CD1c-positive myeloid dendritic cell (primary cell): ENCODE data around the gene IFIT2.
"Not testable (repeated sequence)": the region's sequence is repeated elsewhere in the genome, so short reads cannot be mapped to it uniquely, and the experiment has no call there.

Experiments
- DNase-seq: peaks from one replicate; pipeline ENCODE4 v3.0.0-alpha.2; 2016; ENCODE audit errors: extremely low spot score

The IFIT2 gene

DNA sequence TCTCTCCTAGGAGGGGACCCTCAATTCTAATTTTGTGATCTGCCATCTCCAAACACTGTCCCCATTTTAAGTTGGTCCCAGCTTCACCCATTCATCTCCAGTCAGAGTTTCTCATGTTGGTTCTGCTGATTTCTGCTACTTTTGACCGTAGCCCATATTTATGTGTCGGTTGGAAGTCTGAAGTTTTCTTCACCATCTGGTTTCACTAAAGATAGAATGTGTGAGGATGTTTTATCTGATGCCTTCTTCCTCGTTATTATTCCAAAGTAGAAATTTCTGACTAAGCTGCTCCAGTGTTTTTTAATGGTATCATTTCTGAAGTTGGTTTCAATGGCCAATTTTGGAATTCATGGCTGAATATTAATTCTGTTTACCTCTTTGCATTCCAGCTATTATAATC is 21.3 kb upstream of the IFIT2 start:
- DNase-seq, result no peak

DNA sequence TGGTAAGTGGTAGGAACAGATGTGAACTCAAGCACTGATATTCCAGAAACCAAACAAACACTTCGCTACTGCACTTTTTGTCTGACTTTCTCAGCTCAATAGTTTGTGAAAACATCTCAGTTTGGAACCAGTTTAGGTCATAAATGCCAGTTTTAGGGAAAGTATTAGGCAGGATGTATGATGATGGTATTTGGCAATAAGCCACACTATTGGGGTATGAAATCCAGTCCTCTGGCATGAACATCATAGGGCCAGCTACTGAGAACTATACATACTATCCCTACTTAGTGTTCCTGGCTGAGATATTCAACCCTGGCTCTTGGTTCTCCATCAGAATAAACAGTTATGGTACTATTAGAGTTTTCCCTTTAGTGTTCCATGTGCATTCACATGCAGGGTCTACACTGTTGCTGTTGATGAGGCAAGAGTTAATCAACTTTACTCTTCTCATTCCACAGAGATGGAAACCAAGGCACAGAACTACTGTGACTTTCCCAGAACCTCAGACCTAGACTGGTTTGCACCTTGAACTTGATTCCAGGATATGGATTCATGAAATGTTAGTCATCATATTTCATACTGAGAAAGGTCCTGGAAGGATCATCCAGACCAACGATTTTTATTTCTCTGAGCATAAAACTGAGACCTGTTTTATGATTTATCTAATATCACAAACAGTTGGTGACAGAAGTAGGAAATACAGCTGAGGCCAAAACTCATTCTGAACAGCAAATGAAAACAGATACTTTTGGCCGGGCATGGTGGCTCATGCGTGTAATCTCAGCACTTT is 20.0 kb upstream of the IFIT2 start:
- DNase-seq, result no peak

DNA sequence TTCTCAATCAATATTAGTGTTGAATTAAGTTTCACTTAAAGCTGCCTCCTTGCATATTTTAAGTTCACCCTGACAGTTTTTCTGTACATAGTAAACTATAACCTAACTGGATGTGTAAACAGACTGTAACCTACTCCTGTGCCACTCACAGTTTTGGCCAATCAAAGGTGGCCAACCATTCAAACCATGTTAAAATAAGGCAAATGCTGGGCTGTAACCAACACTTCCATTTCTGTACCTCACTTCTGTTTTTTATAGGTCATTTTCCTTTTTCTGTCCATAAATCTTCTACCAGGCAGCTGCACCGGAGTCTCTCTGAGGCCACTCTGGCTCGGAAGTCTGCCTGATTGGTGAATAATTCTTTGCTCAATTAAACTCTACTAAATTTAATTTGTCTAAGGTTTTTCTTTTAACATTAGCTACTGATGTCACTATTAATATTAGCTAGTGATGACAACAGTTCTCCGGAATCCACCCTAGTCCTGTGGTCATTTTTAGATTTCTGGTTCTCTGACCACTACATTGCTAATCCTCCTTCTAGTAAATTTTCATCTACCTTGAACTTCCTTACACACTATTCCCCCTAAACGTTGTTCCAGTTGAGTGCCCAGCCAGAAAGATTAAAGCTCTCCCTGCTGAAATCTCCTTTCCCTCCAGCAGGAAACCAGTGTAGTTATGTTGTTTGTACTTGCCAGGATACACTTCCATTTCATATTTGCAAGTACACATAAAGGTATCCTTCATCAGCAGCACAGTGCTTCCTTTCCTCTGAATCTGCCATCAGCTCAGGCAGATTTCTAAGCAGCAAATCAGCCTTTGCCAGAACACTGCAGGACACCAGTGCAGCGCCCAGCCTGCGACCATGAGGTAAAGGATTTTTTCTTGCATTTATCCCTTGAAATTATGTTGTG is 18.6 kb upstream of the IFIT2 start:
- no peak for DNase-seq

DNA sequence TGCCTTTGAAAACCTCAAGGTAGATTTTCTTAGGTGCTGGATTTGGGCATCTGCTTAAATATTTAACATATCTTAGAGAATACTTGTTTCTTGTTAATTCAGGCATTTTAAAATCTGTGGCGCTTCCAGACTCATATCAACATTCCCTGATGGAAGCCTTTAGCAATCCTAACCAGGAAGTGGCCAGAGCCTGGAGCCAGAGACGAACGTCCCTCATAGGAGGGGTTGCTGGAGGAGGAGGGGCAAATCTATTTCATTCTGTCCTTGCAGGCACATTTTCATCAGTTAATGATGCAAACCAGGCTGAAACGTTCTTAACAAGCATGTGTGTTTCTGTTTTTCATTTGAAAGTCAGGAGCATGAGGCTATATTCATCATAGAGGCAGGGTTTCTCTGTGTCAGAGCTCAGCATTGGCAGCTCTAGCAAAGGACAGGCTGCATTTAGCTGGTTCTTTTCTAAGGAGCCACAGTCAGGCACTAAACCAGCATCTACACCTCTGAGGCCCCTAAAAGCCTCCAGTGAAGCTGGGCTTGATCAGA is 17.8 kb upstream of the IFIT2 start:
- no peak for DNase-seq

DNA sequence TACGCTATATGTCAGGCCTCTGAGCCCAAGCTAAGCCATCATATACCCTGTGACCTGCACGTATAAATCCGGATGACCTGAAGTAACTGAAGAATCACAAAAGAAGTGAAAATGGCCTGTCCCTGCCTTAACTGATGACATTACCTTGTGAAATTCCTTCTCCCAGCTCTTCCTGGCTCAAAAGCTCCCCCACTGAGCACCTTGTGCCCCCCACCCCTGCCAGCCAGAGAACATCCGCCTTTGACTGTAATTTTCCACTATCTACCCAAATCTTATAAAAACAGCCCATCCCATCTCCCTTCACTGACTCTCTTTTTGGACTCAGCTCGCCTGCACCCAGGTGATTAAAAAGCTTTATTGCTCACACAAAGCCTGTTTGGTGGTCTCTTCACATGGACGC is 17.1 kb upstream of the IFIT2 start:
- DNase-seq, result not testable (repeated sequence)

DNA sequence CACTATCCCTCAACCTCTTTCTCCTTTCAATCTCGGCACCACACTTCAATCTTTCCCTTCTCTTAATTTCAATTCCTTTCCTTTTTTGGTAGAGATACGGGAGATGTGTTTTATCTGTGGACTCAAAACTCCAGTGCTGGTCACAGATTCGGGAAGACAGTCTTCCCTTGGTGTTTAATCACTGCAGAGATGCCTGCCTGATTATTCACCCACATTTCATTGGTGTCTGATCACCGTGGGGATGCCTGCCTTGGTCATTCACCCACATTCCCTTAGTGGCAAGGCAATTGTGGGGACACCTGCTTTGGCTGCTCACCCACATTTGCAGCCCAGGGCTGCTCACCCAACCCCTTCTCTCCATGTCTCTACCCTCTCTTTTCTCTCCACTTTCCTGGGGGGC is 16.5 kb upstream of the IFIT2 start:
- not testable (repeated sequence) for DNase-seq

DNA sequence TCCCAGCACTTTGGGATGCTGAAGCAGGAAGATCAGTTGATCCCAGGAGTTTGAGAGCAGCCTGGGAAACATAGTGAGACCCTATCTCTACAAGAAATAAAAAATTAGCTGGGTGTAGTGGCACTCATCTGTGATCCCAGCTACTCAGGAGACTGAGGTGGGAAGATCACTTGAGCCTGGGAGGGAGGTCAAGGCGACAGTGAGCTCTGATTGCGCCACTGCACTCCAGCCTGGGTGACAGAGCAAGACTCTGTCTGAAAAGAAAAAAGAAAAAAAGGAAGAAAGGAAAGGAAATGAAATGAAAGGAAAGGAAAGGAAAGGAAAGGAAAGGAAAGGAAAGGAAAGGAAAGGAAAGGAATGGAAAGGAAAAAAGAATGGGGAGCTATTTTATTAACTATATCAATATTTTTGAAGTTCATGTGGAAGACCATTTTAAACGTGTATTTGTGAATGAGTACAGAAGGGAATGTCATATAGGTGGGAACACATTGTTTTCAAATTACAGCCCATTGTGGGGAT is 7.1 kb upstream of the IFIT2 start:
- DNase-seq, result no peak

DNA sequence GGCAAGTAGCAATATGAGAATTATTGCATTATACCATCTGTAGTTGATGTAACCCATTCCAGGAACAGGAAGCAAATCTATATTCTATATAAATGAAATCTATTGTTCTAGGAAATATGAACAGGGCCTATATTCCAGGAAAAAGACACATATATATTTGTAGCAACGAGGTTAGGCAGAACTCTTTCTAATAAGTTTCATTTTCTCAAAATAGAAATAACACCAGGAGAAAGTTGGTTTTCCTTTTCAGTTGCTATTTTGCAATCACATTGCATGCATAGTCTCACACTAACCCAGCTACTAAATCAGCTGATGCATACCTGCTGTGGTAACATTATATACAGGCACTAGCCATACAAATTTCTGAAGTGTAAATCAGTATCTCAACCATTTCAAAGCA is 6.2 kb upstream of the IFIT2 start:
- DNase-seq, result peak; percentile 60

DNA sequence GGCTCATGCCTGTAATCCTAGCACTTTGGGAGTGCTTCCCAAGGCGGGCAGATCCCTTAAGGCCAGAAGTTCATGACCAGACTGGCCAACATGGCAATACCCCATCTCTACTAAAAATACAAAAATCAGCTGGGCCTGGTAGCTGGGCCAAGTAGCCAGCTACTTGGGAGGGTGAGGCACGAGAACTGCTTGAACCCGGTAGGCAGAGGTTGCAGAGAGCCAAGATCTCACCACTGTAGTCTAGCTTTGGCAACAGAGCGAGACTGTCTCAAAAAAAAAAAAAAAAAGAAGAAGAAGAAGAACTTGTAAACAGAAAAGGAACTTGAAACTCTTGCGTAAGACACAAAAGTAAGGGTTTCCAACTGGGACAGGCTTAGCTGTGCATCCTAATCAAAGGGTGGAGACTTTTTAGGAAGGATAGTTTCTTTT is 5.6 kb upstream of the IFIT2 start:
- DNase-seq, result peak; percentile 83

DNA sequence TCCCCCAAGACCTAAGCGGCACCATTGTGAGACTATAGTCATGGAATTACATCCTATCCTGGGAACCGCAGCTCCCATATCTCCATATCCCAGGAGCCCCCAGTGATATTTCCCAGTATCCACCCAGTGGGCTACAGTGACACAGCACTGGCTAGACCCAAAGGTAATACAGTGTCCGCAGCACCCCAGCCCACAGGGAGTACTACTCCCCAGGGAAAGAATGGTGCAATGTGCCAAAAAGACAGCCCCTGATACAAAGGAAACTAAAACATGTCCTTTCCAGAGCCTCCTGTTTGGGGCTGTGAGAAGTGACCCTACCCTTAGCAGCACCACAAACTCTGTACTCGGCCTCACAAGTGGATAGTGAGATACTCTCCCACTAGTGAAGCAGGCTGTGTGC is 4.5 kb upstream of the IFIT2 start:
- no peak for DNase-seq

DNA sequence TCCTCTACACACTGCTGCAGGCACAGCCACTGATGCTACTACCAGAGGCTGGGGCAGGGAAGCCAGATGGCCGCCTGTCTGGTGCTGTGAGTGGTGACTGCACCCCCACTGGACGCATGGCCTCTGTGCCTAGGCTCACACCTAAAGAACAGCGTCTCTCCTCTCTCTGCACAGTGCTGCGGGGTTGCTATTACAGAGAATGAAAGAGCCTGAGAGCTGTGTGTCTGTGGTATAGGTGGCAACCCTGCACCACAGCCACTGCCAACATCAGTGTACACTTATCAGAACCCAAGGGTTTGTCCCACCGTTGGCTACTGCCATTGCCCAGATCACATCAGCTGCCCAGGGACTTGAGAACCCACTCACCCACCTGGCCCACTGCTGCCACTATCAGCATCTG is 4.1 kb upstream of the IFIT2 start:
- DNase-seq, result no peak

DNA sequence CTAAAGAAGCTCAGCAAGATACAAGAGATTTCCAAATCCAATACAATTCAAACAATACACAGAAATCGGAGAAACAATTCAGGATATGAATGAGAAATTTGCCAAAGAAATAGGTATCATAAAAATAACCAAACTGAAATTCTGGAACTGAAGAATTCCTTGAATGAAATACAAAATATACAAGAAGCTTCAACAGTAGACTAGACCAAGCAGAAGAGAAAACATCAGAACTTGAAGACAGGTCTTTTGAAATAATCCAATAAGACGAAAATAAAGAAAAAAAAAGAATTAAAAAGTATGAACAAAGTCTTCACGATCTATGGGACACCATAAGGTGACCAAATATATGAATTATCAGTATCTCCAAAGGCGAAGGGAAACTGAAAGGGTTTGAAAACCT is 2.8 kb upstream of the IFIT2 start:
- no peak for DNase-seq

DNA sequence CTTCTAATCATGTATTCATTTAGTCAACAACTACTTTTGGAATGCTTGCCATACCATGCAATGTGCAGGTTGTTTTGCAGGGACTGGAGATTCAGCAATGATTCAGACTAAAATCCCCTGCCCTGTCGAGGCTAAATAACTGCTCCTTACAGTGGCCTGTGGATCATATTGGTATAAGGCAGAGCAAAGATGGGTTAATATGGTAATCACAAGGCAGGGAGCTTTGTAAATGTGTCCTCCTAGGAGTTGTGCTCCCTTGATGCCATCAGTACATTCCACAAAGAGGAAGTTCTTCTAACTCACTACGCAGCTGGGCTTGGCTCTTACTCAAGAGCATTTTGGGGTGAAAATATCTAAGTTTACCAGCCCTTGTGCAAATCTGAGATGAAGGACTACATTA is 614 bp upstream of the IFIT2 start:
- DNase-seq, result peak; percentile 70

DNA sequence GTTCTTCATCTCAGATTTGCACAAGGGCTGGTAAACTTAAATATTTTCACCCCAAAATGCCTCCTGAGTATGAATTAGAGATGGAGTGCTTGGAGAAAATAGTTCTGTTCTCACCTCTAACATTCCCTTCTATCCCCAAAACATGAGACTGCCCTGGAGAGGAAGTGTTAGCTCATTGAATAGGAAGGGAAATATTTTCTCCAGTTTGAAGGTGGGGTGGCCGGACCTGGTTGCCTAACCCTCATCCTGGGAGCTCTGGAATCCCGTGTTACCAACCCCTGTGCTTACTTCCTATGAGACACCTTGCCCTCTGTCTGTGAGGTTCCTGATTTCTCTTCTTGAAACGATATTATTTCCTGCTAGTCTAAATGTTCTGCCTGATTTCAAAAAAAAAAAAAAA is 779 bp downstream of the IFIT2 start:
- DNase-seq, result peak; percentile 44

DNA sequence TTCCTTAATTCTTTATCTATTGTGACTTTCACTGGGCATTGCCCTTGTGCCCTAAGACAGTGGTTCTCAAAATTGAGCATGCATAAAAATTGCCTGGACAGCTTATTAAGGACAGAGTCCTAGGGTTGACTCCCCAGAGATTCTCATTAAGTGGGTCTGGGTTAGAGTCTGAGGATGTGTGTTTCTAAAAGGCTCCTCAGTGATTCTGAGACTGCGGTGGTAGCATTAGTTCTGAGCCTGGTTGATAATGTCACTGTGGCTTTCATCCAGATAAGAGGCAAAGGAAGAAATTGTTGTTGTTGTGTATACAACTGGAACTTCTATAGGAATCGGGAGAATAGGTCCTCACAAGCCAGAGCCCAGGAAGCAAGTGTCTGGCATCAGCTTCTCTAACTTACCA is 1.3 kb downstream of the IFIT2 start:
- no peak for DNase-seq

DNA sequence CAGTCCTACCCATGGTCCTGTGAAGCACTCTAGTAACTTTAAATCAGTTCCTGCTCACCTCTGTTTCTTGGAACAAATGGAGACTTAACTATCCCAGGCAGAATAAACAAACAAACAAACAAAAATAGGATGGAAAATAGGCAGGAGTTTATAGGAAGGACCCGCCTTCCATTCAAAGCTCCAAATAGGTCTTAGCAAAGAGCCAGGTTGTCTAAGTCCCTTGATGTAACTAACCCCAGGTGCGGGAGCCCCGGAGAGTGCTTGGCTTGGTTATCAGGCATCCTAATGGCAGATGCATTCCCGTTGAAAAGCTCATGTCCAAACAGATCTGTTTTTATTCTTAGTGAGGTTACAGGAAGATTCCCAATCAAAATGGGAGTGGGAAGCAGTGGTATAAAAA is 2.2 kb downstream of the IFIT2 start:
- no peak for DNase-seq

DNA sequence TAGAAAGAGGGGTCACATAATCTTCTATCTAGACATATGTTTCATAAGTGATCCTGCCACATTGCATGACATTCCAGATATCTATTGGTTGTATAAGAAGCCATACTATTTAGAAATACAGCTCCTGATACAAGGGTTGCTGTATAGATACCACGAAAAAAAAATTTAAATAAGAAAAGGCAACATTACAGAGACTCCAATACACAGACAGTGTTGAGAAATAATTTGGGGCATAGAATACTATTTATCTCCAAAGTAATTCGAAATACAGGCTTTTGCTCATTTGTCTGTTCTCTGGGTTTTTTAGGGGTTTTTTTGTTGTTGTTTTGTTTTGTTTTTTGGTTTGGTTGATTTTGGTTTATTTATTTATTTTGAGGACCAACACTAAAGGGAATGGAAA is 2.6 kb downstream of the IFIT2 start:
- DNase-seq, result no peak

DNA sequence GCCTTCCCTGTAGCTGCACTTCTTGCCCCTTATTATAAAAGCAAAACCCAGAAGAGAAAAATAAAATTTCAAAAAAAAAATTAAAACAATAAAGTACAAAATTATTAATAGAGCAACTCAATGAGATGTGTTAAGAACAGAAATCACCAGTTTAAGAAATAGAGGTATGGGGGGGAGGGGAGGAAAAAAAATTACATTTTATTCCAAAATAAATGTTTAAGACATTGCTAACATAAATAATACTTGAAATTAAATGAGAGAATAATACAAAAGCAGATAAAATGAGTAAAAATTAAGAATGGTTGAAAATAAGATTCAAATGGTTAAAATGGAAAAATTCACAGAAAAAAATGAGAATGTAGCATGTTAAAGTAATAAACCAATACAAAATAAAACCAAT is 3.1 kb downstream of the IFIT2 start:
- no peak for DNase-seq

DNA sequence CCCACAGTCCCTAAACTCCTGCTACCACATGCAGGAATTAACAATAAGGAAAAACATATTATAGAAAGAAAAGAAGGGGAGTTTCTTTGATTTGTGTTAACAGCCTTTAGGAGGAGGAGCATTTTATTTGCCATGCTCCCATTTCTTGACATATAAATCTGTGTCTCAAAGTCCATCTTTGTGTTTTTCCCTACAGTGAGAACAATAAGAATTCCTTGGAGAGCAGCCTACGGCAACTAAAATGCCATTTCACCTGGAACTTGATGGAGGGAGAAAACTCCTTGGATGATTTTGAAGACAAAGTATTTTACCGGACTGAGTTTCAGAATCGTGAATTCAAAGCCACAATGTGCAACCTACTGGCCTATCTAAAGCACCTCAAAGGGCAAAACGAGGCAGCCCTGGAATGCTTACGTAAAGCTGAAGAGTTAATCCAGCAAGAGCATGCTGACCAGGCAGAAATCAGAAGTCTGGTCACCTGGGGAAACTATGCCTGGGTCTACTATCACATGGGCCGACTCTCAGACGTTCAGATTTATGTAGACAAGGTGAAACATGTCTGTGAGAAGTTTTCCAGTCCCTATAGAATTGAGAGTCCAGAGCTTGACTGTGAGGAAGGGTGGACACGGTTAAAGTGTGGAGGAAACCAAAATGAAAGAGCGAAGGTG is 4.1 kb downstream of the IFIT2 start:
- no peak for DNase-seq

DNA sequence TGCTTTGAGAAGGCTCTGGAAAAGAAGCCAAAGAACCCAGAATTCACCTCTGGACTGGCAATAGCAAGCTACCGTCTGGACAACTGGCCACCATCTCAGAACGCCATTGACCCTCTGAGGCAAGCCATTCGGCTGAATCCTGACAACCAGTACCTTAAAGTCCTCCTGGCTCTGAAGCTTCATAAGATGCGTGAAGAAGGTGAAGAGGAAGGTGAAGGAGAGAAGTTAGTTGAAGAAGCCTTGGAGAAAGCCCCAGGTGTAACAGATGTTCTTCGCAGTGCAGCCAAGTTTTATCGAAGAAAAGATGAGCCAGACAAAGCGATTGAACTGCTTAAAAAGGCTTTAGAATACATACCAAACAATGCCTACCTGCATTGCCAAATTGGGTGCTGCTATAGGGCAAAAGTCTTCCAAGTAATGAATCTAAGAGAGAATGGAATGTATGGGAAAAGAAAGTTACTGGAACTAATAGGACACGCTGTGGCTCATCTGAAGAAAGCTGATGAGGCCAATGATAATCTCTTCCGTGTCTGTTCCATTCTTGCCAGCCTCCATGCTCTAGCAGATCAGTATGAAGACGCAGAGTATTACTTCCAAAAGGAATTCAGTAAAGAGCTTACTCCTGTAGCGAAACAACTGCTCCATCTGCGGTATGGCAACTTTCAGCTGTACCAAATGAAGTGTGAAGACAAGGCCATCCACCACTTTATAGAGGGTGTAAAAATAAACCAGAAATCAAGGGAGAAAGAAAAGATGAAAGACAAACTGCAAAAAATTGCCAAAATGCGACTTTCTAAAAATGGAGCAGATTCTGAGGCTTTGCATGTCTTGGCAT is 4.8 kb downstream of the IFIT2 start:
- DNase-seq, result no peak

DNA sequence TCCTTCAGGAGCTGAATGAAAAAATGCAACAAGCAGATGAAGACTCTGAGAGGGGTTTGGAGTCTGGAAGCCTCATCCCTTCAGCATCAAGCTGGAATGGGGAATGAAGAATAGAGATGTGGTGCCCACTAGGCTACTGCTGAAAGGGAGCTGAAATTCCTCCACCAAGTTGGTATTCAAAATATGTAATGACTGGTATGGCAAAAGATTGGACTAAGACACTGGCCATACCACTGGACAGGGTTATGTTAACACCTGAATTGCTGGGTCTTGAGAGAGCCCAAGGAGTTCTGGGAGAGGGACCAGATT is 5.4 kb downstream of the IFIT2 start:
- no peak for DNase-seq
